ENCODE results near the gene ADH5. TPM values are rescaled to one million over a fixed set of nuclear protein-coding genes. Genes with fewer than 3 reads are reported as not detected.

Gene ADH5
- total and polyA plus RNA-seq, 10 of the 15 experiments (the other 5 are each of a cell fraction or from before 2014, with no cell fraction given) = 48.5 to 159 (median 95.3) TPM

DNA sequence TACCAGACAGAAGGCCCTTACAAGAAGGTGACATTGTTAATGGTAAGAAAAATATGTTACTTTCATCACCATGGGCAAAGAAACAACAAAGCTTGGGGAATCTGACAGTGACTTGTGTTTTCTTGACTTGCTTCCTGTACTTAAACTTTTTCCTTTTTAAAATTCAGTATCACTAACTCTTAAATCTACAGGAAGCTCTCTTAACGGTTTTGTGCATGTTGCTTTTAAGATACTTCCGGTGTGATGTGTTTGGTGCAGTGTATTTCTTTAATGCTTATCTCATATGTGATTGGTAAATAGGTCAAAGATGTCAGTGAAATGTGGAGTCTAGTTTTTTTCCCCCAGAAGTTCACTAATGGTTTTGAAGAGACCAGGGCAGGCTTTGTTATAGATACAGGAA is 45.2 kb downstream of the ADH5 start:
- ATAC-seq = no peak
- Histone ChIP-seq H3K4me2 (ENCODE audit: control insufficient read depth, insufficient read depth) (no peak overlapping the region), H3K9me3 (replicated peaks; ENCODE audit: control insufficient read depth, insufficient read depth, low read length) (no peaks in the 10 kb centered on the region; the same call in 2 of the 3 replicates), H3K27me3 (replicated peaks in 1 of 2; ENCODE audit: control insufficient read depth in 2 of 2, insufficient read depth in 2 of 2, low read length in 1 of 2) (no peaks in the 10 kb centered on the region), H3K79me2 (ENCODE audit: control insufficient read depth, insufficient read depth, low read length) (no peaks in the 10 kb centered on the region), H3K9ac (ENCODE audit: control insufficient read depth, insufficient read depth, low read length) (no peak overlapping the region), H4K20me1 (ENCODE audit: control insufficient read depth, insufficient read depth) (no peaks in the 10 kb centered on the region), H3K4me3 (no peak overlapping the region), H2AFZ (ENCODE audit: control insufficient read depth, low read depth, low read length) (no peak overlapping the region), H3K4me1 (ENCODE audit: control insufficient read depth, insufficient read depth, low read length) (no peaks in the 10 kb centered on the region), H3K27ac (ENCODE audit: control insufficient read depth, insufficient read depth) (no peak overlapping the region), H3K36me3 (ENCODE audit: control insufficient read depth in 2 of 2, insufficient read depth in 2 of 2, low read length in 1 of 2) (peaks cover 0 to 4% of the 10 kb centered on the region in 2 experiments; a peak in 3 of 4 replicates)
- 75% methylated on average over 2 of the region's 2 CpGs for WGBS (ENCODE audit: insufficient coverage, insufficient replicate concordance, low lambda C conversion rate, missing lambda C conversion rate)
- ChIA-PET SMC1A (ENCODE audit: uncharacterized antibody, unreplicated experiment) (interaction anchor here (1.1 kb wide), 1 partner anchor 13 kb away, joined by 4 read pairs; no protein-coding TSS in a partner anchor), RAD21 (ENCODE audit: unreplicated experiment) (interaction anchor here (0.8 kb wide), 1 partner anchor 48 kb away, joined by 3 read pairs; the partner anchor contains the start of gene METAP1), POLR2A (no interaction called here), CTCF (interaction anchor here (1.0 kb wide), 1 partner anchor 13 kb away, joined by 4 read pairs; no protein-coding TSS in a partner anchor)
- in situ Hi-C loops (cut with MboI) (no loop called here), intact Hi-C loops (cut with micrococcal nuclease; ENCODE audit: unreplicated experiment) (no loop called here)
- BruUV-seq (replicated peaks) = no TSS peak
- TF ChIP-seq SIN3A (IDR thresholded peaks at IDR 0.05; ENCODE audit: low read depth, low read length) = no peak
- no peak for TF ChIP-seq POLR2AphosphoS5 (IDR thresholded peaks at IDR 0.05; ENCODE audit: low read length)
- TF ChIP-seq, protein P1, sequence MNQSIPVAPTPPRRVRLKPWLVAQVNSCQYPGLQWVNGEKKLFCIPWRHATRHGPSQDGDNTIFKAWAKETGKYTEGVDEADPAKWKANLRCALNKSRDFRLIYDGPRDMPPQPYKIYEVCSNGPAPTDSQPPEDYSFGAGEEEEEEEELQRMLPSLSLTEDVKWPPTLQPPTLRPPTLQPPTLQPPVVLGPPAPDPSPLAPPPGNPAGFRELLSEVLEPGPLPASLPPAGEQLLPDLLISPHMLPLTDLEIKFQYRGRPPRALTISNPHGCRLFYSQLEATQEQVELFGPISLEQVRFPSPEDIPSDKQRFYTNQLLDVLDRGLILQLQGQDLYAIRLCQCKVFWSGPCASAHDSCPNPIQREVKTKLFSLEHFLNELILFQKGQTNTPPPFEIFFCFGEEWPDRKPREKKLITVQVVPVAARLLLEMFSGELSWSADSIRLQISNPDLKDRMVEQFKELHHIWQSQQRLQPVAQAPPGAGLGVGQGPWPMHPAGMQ (IDR thresholded peaks at IDR 0.05; ENCODE audit: borderline replicate concordance) = no peak
- no peak for TF ChIP-seq NFYA (IDR thresholded peaks at IDR 0.05; ENCODE audit: borderline replicate concordance, low read depth, low read length)
- TF ChIP-seq, protein P2, sequence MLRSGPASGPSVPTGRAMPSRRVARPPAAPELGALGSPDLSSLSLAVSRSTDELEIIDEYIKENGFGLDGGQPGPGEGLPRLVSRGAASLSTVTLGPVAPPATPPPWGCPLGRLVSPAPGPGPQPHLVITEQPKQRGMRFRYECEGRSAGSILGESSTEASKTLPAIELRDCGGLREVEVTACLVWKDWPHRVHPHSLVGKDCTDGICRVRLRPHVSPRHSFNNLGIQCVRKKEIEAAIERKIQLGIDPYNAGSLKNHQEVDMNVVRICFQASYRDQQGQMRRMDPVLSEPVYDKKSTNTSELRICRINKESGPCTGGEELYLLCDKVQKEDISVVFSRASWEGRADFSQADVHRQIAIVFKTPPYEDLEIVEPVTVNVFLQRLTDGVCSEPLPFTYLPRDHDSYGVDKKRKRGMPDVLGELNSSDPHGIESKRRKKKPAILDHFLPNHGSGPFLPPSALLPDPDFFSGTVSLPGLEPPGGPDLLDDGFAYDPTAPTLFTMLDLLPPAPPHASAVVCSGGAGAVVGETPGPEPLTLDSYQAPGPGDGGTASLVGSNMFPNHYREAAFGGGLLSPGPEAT (IDR thresholded peaks at IDR 0.05; ENCODE audit: low read depth) = no peak
- TF ChIP-seq RAD21 (IDR thresholded peaks at IDR 0.05; ENCODE audit: insufficient read depth, low read depth, low read length) = no peak
- TF ChIP-seq SUZ12 (IDR thresholded peaks at IDR 0.05; ENCODE audit: unreplicated experiment) = no peak
- TF ChIP-seq, protein P3, sequence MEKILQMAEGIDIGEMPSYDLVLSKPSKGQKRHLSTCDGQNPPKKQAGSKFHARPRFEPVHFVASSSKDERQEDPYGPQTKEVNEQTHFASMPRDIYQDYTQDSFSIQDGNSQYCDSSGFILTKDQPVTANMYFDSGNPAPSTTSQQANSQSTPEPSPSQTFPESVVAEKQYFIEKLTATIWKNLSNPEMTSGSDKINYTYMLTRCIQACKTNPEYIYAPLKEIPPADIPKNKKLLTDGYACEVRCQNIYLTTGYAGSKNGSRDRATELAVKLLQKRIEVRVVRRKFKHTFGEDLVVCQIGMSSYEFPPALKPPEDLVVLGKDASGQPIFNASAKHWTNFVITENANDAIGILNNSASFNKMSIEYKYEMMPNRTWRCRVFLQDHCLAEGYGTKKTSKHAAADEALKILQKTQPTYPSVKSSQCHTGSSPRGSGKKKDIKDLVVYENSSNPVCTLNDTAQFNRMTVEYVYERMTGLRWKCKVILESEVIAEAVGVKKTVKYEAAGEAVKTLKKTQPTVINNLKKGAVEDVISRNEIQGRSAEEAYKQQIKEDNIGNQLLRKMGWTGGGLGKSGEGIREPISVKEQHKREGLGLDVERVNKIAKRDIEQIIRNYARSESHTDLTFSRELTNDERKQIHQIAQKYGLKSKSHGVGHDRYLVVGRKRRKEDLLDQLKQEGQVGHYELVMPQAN (conservative IDR thresholded peaks at IDR 0.05) = no peak
- TF ChIP-seq RCOR1 (conservative IDR thresholded peaks at IDR 0.05; ENCODE audit: low read depth, low read length) = no peak
- TF ChIP-seq NR2C2 (IDR thresholded peaks at IDR 0.05; ENCODE audit: borderline replicate concordance, control insufficient read depth, insufficient read length, low read depth) = no peak
- TF ChIP-seq, protein P4, sequence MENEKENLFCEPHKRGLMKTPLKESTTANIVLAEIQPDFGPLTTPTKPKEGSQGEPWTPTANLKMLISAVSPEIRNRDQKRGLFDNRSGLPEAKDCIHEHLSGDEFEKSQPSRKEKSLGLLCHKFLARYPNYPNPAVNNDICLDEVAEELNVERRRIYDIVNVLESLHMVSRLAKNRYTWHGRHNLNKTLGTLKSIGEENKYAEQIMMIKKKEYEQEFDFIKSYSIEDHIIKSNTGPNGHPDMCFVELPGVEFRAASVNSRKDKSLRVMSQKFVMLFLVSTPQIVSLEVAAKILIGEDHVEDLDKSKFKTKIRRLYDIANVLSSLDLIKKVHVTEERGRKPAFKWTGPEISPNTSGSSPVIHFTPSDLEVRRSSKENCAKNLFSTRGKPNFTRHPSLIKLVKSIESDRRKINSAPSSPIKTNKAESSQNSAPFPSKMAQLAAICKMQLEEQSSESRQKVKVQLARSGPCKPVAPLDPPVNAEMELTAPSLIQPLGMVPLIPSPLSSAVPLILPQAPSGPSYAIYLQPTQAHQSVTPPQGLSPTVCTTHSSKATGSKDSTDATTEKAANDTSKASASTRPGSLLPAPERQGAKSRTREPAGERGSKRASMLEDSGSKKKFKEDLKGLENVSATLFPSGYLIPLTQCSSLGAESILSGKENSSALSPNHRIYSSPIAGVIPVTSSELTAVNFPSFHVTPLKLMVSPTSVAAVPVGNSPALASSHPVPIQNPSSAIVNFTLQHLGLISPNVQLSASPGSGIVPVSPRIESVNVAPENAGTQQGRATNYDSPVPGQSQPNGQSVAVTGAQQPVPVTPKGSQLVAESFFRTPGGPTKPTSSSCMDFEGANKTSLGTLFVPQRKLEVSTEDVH (IDR thresholded peaks at IDR 0.05; ENCODE audit: low read depth, partially characterized antibody) = no peak
- TF ChIP-seq KDM1A (IDR thresholded peaks at IDR 0.05; ENCODE audit: borderline replicate concordance) = no peak
- TF ChIP-seq, protein P5, sequence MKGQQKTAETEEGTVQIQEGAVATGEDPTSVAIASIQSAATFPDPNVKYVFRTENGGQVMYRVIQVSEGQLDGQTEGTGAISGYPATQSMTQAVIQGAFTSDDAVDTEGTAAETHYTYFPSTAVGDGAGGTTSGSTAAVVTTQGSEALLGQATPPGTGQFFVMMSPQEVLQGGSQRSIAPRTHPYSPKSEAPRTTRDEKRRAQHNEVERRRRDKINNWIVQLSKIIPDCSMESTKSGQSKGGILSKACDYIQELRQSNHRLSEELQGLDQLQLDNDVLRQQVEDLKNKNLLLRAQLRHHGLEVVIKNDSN (IDR thresholded peaks at IDR 0.05; ENCODE audit: borderline replicate concordance, extremely low read length, insufficient read depth, low read depth, low read length) = no peak
- no peak for TF ChIP-seq WRNIP1 (IDR thresholded peaks at IDR 0.05; ENCODE audit: borderline replicate concordance, low read depth, low read length)
- FAIRE-seq = no peak
- DNase-seq (ENCODE audit: low read depth, low spot score) = no peak

Data from GM12878 (cell line).